HCT116 (cell line): Measurements from ENCODE around the gene CUX1. TPM values are rescaled to one million over a fixed set of nuclear protein-coding genes. Genes with fewer than 3 reads are reported as not detected.

Experiments used
- ATAC-seq: fragments of 200-7000 bp; cut with Tn5 transposase; 2 replicates; pipeline ENCODE4 v1.9.1; 2020; ENCODE audit warnings: mild to moderate bottlenecking, moderate library complexity
- BruUV-seq: library from RNA; stranded (reverse); fragments of 400-500 nt; replicated peaks from 2 replicates; lab custom pipeline; 2021; lab: Mats Ljungman, UMichigan
- CTCF ChIA-PET: fragments of 300-600 bp; sonication (Branson Sonifier 250); formaldehyde crosslinking; loops from one replicate; lab custom pipeline; 2021; ENCODE audit warnings: antibody characterized with exemption; lab: Charles Lee
- POLR2A ChIA-PET: fragments of 300-600, 350-600 bp; sonication (Branson Sonifier 250); formaldehyde crosslinking; loops from one replicate; lab custom pipeline; 2021; ENCODE audit warnings: antibody characterized with exemption; lab: Charles Lee
- RAD21 ChIA-PET, 2 experiments: fragments of 300-600 bp; sonication (Branson Sonifier 250); formaldehyde crosslinking; loops; one replicate each; lab custom pipeline; 2023; ENCODE audit warnings: low total read pairs in 2 of 2; ENCODE audit not compliant: uncharacterized antibody in 2 of 2, unreplicated experiment in 2 of 2, low non-redundant PET in 1 of 2; lab: Charles Lee
- DNase-seq: peaks from one replicate; pipeline ENCODE4 v3.0.0-alpha.2; 2010; ENCODE audit warnings: low read depth, low spot score
- H2AFZ ChIP-seq: fragments of 200-600 bp; shearing (Covaris generic), sonication (generic); 2 replicates; pipeline ENCODE4 v1.6.1; 2017; ENCODE audit warnings: low read depth, mixed run types, mixed read lengths, antibody characterized with exemption, low read length; ENCODE audit not compliant: poor library complexity, severe bottlenecking
- H3K27ac ChIP-seq: 2 replicates; pipeline ENCODE4 v1.5.1; 2012; ENCODE audit warnings: low read depth, low read length
- H3K27me3 ChIP-seq: fragments of 200-600 bp; sonication (generic); 2 replicates; pipeline ENCODE4 v1.6.1; 2016; ENCODE audit warnings: mixed run types, low read length, mixed read lengths; ENCODE audit not compliant: insufficient read depth
- H3K36me3 ChIP-seq, 2 experiments: fragments of 200-500 bp in 1 of 2; fragments of 200-600 bp in 1 of 2; sonication (Bioruptor generic) in 1 of 2; sonication (generic) in 1 of 2; 2 replicates each; pipeline versions ENCODE4 v1.5.1 to v1.6.1; 2014 to 2016; ENCODE audit warnings: low read length in 2 of 2, inconsistent platforms in 1 of 2, mixed read lengths in 1 of 2, mixed run types in 1 of 2; ENCODE audit not compliant: insufficient read depth in 2 of 2, control insufficient read depth in 1 of 2
- H3K4me1 ChIP-seq, 2 experiments: fragments of 200-600 bp in 1 of 2; sonication (generic) in 1 of 2; 2 replicates each; pipeline versions ENCODE4 v1.5.1 to v1.6.1; 2012 to 2017; ENCODE audit warnings: low read length in 2 of 2, inconsistent platforms in 1 of 2, mild to moderate bottlenecking in 1 of 2, mixed read lengths in 1 of 2, mixed run types in 1 of 2, moderate library complexity in 1 of 2; ENCODE audit not compliant: insufficient read depth in 2 of 2, control insufficient read depth in 1 of 2
- H3K4me2 ChIP-seq: fragments of 200-600 bp; sonication (generic); 2 replicates; pipeline ENCODE4 v1.6.1; 2017; ENCODE audit warnings: mixed run types, low read length, mixed read lengths
- H3K4me3 ChIP-seq, 2 experiments: fragments of 200-600 bp in 1 of 2; sonication (generic) in 1 of 2; replicated peaks in 1 of 2; 2 replicates each; pipeline ENCODE4 v1.5.1; 2011 to 2016; ENCODE audit warnings: low read length in 2 of 2, control low read depth in 1 of 2, low read depth in 1 of 2, mild to moderate bottlenecking in 1 of 2, mixed read lengths in 1 of 2, mixed run types in 1 of 2
- H3K79me2 ChIP-seq: fragments of 200-600 bp; sonication (generic); 2 replicates; pipeline ENCODE4 v1.6.1; 2017; ENCODE audit warnings: mild to moderate bottlenecking, mixed run types, low read length, moderate library complexity, mixed read lengths; ENCODE audit not compliant: insufficient read depth
- H3K9ac ChIP-seq: fragments of 200-600 bp; sonication (generic); 2 replicates; pipeline ENCODE4 v1.6.1; 2016; ENCODE audit warnings: low read length, mixed read lengths
- H3K9me2 ChIP-seq: fragments of 200-600 bp; sonication (generic), shearing (Covaris generic); 2 replicates; pipeline ENCODE4 v1.6.1; 2017; ENCODE audit warnings: mixed run types, mild to moderate bottlenecking, moderate library complexity; ENCODE audit not compliant: insufficient read depth
- H3K9me3 ChIP-seq, 2 experiments: fragments of 200-500 bp in 1 of 2; fragments of 200-600 bp in 1 of 2; sonication (Bioruptor generic) in 1 of 2; sonication (generic) in 1 of 2; 2 replicates each; pipeline ENCODE4 v1.6.1; 2014 to 2017; ENCODE audit warnings: low read length in 2 of 2, mixed read lengths in 2 of 2, inconsistent platforms in 1 of 2, low read depth in 1 of 2, mild to moderate bottlenecking in 1 of 2, mixed run types in 1 of 2, moderate library complexity in 1 of 2; ENCODE audit not compliant: control insufficient read depth in 1 of 2, insufficient read depth in 1 of 2
- H4K20me1 ChIP-seq: fragments of 200-600 bp; sonication (generic), shearing (Covaris generic); 2 replicates; pipeline ENCODE4 v1.6.1; 2017; ENCODE audit warnings: mixed run types, mild to moderate bottlenecking, moderate library complexity; ENCODE audit not compliant: insufficient read depth
- ATF3 ChIP-seq: IDR thresholded peaks from 2 replicates; pipeline ENCODE4 v1.6.1; 2012
- CBX3 ChIP-seq: IDR thresholded peaks from 2 replicates; pipeline ENCODE4 v1.6.1; 2012; ENCODE audit warnings: low read depth
- CEBPB ChIP-seq: IDR thresholded peaks from 2 replicates; pipeline ENCODE4 v1.6.1; 2012; ENCODE audit warnings: low read depth
- CTCF ChIP-seq, 3 experiments: fragments of 200-600 bp in 1 of 3; sonication (generic) in 1 of 3; IDR thresholded peaks in 2 of 3; conservative IDR thresholded peaks in 1 of 3; 2 replicates each; pipeline ENCODE4 v1.5.1; 2012 to 2017; ENCODE audit warnings: low read depth in 2 of 3, low read length in 2 of 3, antibody characterized with exemption in 1 of 3, borderline replicate concordance in 1 of 3, control low read depth in 1 of 3, mild to moderate bottlenecking in 1 of 3, mixed read lengths in 1 of 3, mixed run types in 1 of 3, moderate library complexity in 1 of 3; ENCODE audit not compliant: insufficient read depth in 1 of 3
- EGR1 ChIP-seq: IDR thresholded peaks from 2 replicates; pipeline ENCODE4 v1.6.1; 2012; ENCODE audit warnings: low read depth
- EZH2 ChIP-seq: fragments of 200-600 bp; sonication (generic); IDR thresholded peaks from 2 replicates; pipeline ENCODE4 v1.6.1; 2017; ENCODE audit warnings: antibody characterized with exemption, mixed run types
- EZH2phosphoT487 ChIP-seq: fragments of 200-600 bp; IDR thresholded peaks from 2 replicates; pipeline ENCODE4 v1.6.1; 2018; ENCODE audit warnings: antibody characterized with exemption, borderline replicate concordance
- FOSL1 ChIP-seq: IDR thresholded peaks from 2 replicates; pipeline ENCODE4 v1.6.1; 2012; ENCODE audit warnings: low read depth
- JUND ChIP-seq: IDR thresholded peaks from 2 replicates; pipeline ENCODE4 v1.6.1; 2012
- POLR2A ChIP-seq: IDR thresholded peaks from 2 replicates; pipeline ENCODE4 v1.7.0; 2011; ENCODE audit warnings: borderline replicate concordance; ENCODE audit not compliant: insufficient read depth, insufficient read length; ENCODE audit errors: extremely low read depth
- RAD21 ChIP-seq: IDR thresholded peaks from 2 replicates; pipeline ENCODE4 v1.6.1; 2012; ENCODE audit warnings: low read depth, mild to moderate bottlenecking
- SIN3A ChIP-seq: IDR thresholded peaks from 2 replicates; pipeline ENCODE4 v1.6.1; 2012; ENCODE audit warnings: low read depth
- SRF ChIP-seq: IDR thresholded peaks from 2 replicates; pipeline ENCODE4 v1.6.1; 2012; ENCODE audit warnings: low read depth
- TCF7L2 ChIP-seq: IDR thresholded peaks from 2 replicates; pipeline ENCODE4 v1.7.0; 2011; ENCODE audit warnings: borderline replicate concordance, inconsistent platforms; ENCODE audit not compliant: insufficient read depth, insufficient read length; ENCODE audit errors: extremely low read depth
- YY1 ChIP-seq: IDR thresholded peaks from 2 replicates; pipeline ENCODE4 v1.6.1; 2011; ENCODE audit warnings: low read length, low read depth, moderate library complexity, mild to moderate bottlenecking; ENCODE audit not compliant: insufficient replicate concordance; ENCODE audit errors: extremely low read depth
- ZFX ChIP-seq: fragments of 450-650 bp; IDR thresholded peaks from 2 replicates; pipeline ENCODE4 v1.6.1; 2017
- ZNF274 ChIP-seq: fragments of 200-500 bp; sonication (Bioruptor generic); IDR thresholded peaks from 2 replicates; pipeline ENCODE4 v1.6.1; 2014; ENCODE audit warnings: mild to moderate bottlenecking, low read depth, low read length, inconsistent platforms
- intact Hi-C: fragments of 100-400 bp; cut with micrococcal nuclease; formaldehyde crosslinking; loops from 2 replicates; pipeline ENCODE4 v1.10.0; 2022
- total RNA-seq: library from RNA; stranded (reverse); gene quantifications from one replicate; pipeline ENCODE4 v1.2.1, GENCODE V29; 2021; ENCODE audit not compliant: unreplicated experiment
- TF ChIP-seq, protein P1 (sequence below): IDR thresholded peaks from 2 replicates; pipeline ENCODE4 v1.6.1; 2011; ENCODE audit warnings: mild to moderate bottlenecking, low read length, moderate library complexity; ENCODE audit not compliant: insufficient replicate concordance; ENCODE audit errors: extremely low read depth
- TF ChIP-seq, protein P2 (sequence below): IDR thresholded peaks from 2 replicates; pipeline ENCODE4 v1.6.1; 2012; ENCODE audit warnings: low read depth

CUX1 gene
- total RNA-seq, 1 experiment from 2014 or later: 68.9 TPM

GRCh38 chr7:101862280-101863220 lies 45.1 kb downstream of the CUX1 start:
- Histone ChIP-seq H3K4me1 (peaks cover 9 to 28% of the 10 kb centered on the region in 2 experiments), H3K79me2 (peaks cover 92% of the 10 kb centered on the region), H3K9me2 (no peaks in the 10 kb centered on the region), H3K9ac (no peak overlapping the region), H3K27ac (no peak overlapping the region), H3K4me3 (no peak overlapping the region), H3K36me3 (no peaks in the 10 kb centered on the region), H4K20me1 (no peaks in the 10 kb centered on the region; the same call in 1 of the 2 replicates), H3K9me3 (no peaks in the 10 kb centered on the region), H3K4me2 (no peak overlapping the region), H3K27me3 (no peaks in the 10 kb centered on the region), H2AFZ (no peak overlapping the region)
- RAD21 ChIA-PET: no interaction called here
- no peak for DNase-seq
- CTCF ChIA-PET: no interaction called here
- intact Hi-C loops: no loop called here
- ATAC-seq: no peak
- POLR2A ChIA-PET: no interaction called here
- no TSS peak for BruUV-seq
- TF ChIP-seq RAD21: no peak
- no peak for TF ChIP-seq ZNF274
- TF ChIP-seq TCF7L2: no peak
- no peak for TF ChIP-seq CEBPB
- no peak for TF ChIP-seq SRF
- no peak for TF ChIP-seq ATF3
- TF ChIP-seq FOSL1: no peak
- TF ChIP-seq ZFX: no peak
- TF ChIP-seq EZH2phosphoT487: no peak
- no peak for TF ChIP-seq EZH2
- no peak for TF ChIP-seq SIN3A
- TF ChIP-seq, protein P1, sequence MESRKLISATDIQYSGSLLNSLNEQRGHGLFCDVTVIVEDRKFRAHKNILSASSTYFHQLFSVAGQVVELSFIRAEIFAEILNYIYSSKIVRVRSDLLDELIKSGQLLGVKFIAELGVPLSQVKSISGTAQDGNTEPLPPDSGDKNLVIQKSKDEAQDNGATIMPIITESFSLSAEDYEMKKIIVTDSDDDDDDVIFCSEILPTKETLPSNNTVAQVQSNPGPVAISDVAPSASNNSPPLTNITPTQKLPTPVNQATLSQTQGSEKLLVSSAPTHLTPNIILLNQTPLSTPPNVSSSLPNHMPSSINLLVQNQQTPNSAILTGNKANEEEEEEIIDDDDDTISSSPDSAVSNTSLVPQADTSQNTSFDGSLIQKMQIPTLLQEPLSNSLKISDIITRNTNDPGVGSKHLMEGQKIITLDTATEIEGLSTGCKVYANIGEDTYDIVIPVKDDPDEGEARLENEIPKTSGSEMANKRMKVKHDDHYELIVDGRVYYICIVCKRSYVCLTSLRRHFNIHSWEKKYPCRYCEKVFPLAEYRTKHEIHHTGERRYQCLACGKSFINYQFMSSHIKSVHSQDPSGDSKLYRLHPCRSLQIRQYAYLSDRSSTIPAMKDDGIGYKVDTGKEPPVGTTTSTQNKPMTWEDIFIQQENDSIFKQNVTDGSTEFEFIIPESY: no peak
- TF ChIP-seq, protein P2, sequence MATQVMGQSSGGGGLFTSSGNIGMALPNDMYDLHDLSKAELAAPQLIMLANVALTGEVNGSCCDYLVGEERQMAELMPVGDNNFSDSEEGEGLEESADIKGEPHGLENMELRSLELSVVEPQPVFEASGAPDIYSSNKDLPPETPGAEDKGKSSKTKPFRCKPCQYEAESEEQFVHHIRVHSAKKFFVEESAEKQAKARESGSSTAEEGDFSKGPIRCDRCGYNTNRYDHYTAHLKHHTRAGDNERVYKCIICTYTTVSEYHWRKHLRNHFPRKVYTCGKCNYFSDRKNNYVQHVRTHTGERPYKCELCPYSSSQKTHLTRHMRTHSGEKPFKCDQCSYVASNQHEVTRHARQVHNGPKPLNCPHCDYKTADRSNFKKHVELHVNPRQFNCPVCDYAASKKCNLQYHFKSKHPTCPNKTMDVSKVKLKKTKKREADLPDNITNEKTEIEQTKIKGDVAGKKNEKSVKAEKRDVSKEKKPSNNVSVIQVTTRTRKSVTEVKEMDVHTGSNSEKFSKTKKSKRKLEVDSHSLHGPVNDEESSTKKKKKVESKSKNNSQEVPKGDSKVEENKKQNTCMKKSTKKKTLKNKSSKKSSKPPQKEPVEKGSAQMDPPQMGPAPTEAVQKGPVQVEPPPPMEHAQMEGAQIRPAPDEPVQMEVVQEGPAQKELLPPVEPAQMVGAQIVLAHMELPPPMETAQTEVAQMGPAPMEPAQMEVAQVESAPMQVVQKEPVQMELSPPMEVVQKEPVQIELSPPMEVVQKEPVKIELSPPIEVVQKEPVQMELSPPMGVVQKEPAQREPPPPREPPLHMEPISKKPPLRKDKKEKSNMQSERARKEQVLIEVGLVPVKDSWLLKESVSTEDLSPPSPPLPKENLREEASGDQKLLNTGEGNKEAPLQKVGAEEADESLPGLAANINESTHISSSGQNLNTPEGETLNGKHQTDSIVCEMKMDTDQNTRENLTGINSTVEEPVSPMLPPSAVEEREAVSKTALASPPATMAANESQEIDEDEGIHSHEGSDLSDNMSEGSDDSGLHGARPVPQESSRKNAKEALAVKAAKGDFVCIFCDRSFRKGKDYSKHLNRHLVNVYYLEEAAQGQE: no peak
- no peak for TF ChIP-seq CBX3
- no peak for TF ChIP-seq POLR2A
- TF ChIP-seq EGR1: no peak
- TF ChIP-seq CTCF (IDR thresholded peaks at IDR 0.05 in 2 of 3, conservative IDR thresholded peaks at IDR 0.05 in 1 of 3; ENCODE audit: borderline replicate concordance in 1 of 3, insufficient read depth in 1 of 3, low read depth in 2 of 3, low read length in 2 of 3): no peak
- no peak for TF ChIP-seq YY1
- TF ChIP-seq JUND: no peak
